ENCODE measurements around the gene ITPR2.
"Not testable (repeated sequence)": the region's sequence is repeated elsewhere in the genome, so short reads cannot be mapped to it uniquely, and the experiment has no call there.

ITPR2 gene

GRCh38 chr12:26443309-26443708 lies 389.7 kb downstream of the ITPR2 start:
- no peak overlapping the region for H3K9ac ChIP-seq (ENCODE audit: low read length)
- no peak overlapping the region for H3K27ac ChIP-seq (ENCODE audit: low read depth, low read length)
- no peaks in the 10 kb centered on the region for H3K4me1 ChIP-seq (ENCODE audit: insufficient read depth, low read length)
- H3K9me3 ChIP-seq (ENCODE audit: low read length), result no peaks in the 10 kb centered on the region
- no peaks in the 10 kb centered on the region for H3K27me3 ChIP-seq (ENCODE audit: control insufficient read depth in 1 of 2, insufficient read depth in 2 of 2, low read length in 2 of 2)
- peaks cover 18% of the 10 kb centered on the region for H3K36me3 ChIP-seq (ENCODE audit: insufficient read depth, low read length)
- H3K4me3 ChIP-seq (ENCODE audit: low read depth in 1 of 2, low read length in 2 of 2), result no peak overlapping the region

- Histone ChIP-seq H3K4me1 (ENCODE audit: insufficient read depth, low read length) (no peaks in the 10 kb centered on the region), H3K9ac (ENCODE audit: low read length) (no peak overlapping the region), H3K27me3 (ENCODE audit: control insufficient read depth in 1 of 2, insufficient read depth in 2 of 2, low read length in 2 of 2) (no peaks in the 10 kb centered on the region), H3K4me3 (ENCODE audit: low read depth in 1 of 2, low read length in 2 of 2) (no peak overlapping the region), H3K36me3 (ENCODE audit: insufficient read depth, low read length) (peaks cover 18% of the 10 kb centered on the region), H3K9me3 (ENCODE audit: low read length) (no peaks in the 10 kb centered on the region), H3K27ac (ENCODE audit: low read depth, low read length) (no peak overlapping the region)
These were observed 391.6 kb downstream of the ITPR2 start for GRCh38 chr12:26441434-26441833.

DNA sequence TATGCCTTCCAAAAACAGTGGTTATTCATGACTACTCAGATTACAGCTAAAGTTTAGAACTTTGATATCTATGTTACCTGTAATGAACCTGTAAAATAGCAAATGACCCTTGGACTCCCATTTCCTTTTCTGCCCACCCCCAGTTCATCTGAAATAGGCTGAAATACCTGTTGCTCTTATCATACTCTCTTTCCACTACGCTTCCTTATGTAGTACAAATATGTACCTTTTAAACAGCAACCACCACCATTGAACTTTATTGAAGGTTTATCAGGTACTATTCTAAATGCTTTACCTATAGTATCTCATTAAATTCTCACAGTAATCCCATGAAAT lies 398.0 kb downstream of the ITPR2 start:
- Histone ChIP-seq H3K36me3 (ENCODE audit: insufficient read depth, low read length) (peaks cover 8% of the 10 kb centered on the region), H3K4me3 (ENCODE audit: low read depth in 1 of 2, low read length in 2 of 2) (no peak overlapping the region), H3K27ac (ENCODE audit: low read depth, low read length) (no peak overlapping the region), H3K9me3 (ENCODE audit: low read length) (no peaks in the 10 kb centered on the region), H3K9ac (ENCODE audit: low read length) (no peak overlapping the region), H3K27me3 (ENCODE audit: control insufficient read depth in 1 of 2, insufficient read depth in 2 of 2, low read length in 2 of 2) (no peaks in the 10 kb centered on the region), H3K4me1 (ENCODE audit: insufficient read depth, low read length) (no peaks in the 10 kb centered on the region)

GRCh38 chr12:26434299-26435068 lies 398.5 kb downstream of the ITPR2 start:
- no peaks in the 10 kb centered on the region for H3K9me3 ChIP-seq (ENCODE audit: low read length)
- no peak overlapping the region for H3K9ac ChIP-seq (ENCODE audit: low read length)
- H3K36me3 ChIP-seq (ENCODE audit: insufficient read depth, low read length), result peaks cover 5% of the 10 kb centered on the region
- no peak overlapping the region for H3K27ac ChIP-seq (ENCODE audit: low read depth, low read length)
- H3K27me3 ChIP-seq (ENCODE audit: control insufficient read depth in 1 of 2, insufficient read depth in 2 of 2, low read length in 2 of 2), result no peaks in the 10 kb centered on the region
- no peak overlapping the region for H3K4me3 ChIP-seq (ENCODE audit: low read depth in 1 of 2, low read length in 2 of 2)
- H3K4me1 ChIP-seq (ENCODE audit: insufficient read depth, low read length), result no peaks in the 10 kb centered on the region

- H3K9me3 ChIP-seq (ENCODE audit: low read length); H3K4me1 ChIP-seq (ENCODE audit: insufficient read depth, low read length); H3K36me3 ChIP-seq (ENCODE audit: insufficient read depth, low read length); H3K9ac ChIP-seq (ENCODE audit: low read length); H3K27me3 ChIP-seq (ENCODE audit: control insufficient read depth in 1 of 2, insufficient read depth in 2 of 2, low read length in 2 of 2); H3K4me3 ChIP-seq (ENCODE audit: low read depth in 1 of 2, low read length in 2 of 2); H3K27ac ChIP-seq (ENCODE audit: low read depth, low read length): not testable (repeated sequence)
These were observed 399.3 kb downstream of the ITPR2 start for GRCh38 chr12:26433701-26434100.

- Histone ChIP-seq H3K36me3 (ENCODE audit: insufficient read depth, low read length) (no peaks in the 10 kb centered on the region), H3K4me1 (ENCODE audit: insufficient read depth, low read length) (no peaks in the 10 kb centered on the region), H3K4me3 (ENCODE audit: low read depth in 1 of 2, low read length in 2 of 2) (no peak overlapping the region), H3K9ac (ENCODE audit: low read length) (no peak overlapping the region), H3K27me3 (ENCODE audit: control insufficient read depth in 1 of 2, insufficient read depth in 2 of 2, low read length in 2 of 2) (no peaks in the 10 kb centered on the region), H3K27ac (ENCODE audit: low read depth, low read length) (no peak overlapping the region), H3K9me3 (ENCODE audit: low read length) (no peaks in the 10 kb centered on the region)
These were observed 401.8 kb downstream of the ITPR2 start for GRCh38 chr12:26431211-26431610.

- not testable (repeated sequence) for H3K4me1 ChIP-seq (ENCODE audit: insufficient read depth, low read length); H3K9ac ChIP-seq (ENCODE audit: low read length)
These were observed 402.4 kb downstream of the ITPR2 start for GRCh38 chr12:26430596-26430995.

DNA sequence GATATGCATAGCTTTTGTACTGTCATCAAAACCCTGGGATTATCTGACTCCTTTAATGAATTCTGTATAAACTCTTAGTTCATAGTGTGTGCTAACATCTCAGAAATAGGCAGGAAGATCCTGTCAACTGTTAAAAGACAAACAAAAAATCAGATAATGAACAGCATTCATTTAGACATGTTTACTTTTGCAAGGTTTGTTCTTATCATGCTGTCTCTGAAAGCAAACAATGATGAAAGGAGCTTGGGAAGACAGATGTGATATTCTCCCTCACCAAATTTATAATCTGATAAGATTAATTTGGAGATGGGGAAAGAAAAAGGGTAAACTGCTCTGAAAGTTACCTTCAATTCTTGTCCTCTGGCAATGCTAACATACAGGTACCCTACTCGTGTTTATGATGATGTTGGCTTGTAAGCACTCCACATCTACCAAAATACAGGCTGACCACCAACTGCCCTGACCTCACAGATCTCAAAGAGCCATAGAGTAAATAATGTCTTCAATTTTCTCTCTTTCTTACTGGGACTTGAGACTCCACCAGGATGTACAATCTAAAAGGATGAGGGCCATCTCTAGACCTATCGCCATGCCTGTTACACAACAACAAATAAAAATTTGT lies 403.8 kb downstream of the ITPR2 start:
- Histone ChIP-seq H3K4me3 (ENCODE audit: low read depth in 1 of 2, low read length in 2 of 2) (no peak overlapping the region), H3K36me3 (ENCODE audit: insufficient read depth, low read length) (no peaks in the 10 kb centered on the region), H3K27me3 (ENCODE audit: control insufficient read depth in 1 of 2, insufficient read depth in 2 of 2, low read length in 2 of 2) (no peaks in the 10 kb centered on the region), H3K9me3 (ENCODE audit: low read length) (no peaks in the 10 kb centered on the region), H3K4me1 (ENCODE audit: insufficient read depth, low read length) (no peaks in the 10 kb centered on the region), H3K9ac (ENCODE audit: low read length) (no peak overlapping the region), H3K27ac (ENCODE audit: low read depth, low read length) (no peak overlapping the region)

More at GRCh38 chr12:26430596-26430995, 402.4 kb downstream of the ITPR2 start:
- not testable (repeated sequence) for H3K4me3 ChIP-seq (ENCODE audit: low read depth in 1 of 2, low read length in 2 of 2); H3K9me3 ChIP-seq (ENCODE audit: low read length); H3K36me3 ChIP-seq (ENCODE audit: insufficient read depth, low read length); H3K27me3 ChIP-seq (ENCODE audit: control insufficient read depth in 1 of 2, insufficient read depth in 2 of 2, low read length in 2 of 2); H3K27ac ChIP-seq (ENCODE audit: low read depth, low read length)

- Histone ChIP-seq H3K27ac (ENCODE audit: low read depth, low read length) (no peak overlapping the region), H3K4me1 (ENCODE audit: insufficient read depth, low read length) (no peaks in the 10 kb centered on the region), H3K4me3 (ENCODE audit: low read depth in 1 of 2, low read length in 2 of 2) (no peak overlapping the region), H3K36me3 (ENCODE audit: insufficient read depth, low read length) (no peaks in the 10 kb centered on the region), H3K9me3 (ENCODE audit: low read length) (no peaks in the 10 kb centered on the region), H3K27me3 (ENCODE audit: control insufficient read depth in 1 of 2, insufficient read depth in 2 of 2, low read length in 2 of 2) (no peaks in the 10 kb centered on the region), H3K9ac (ENCODE audit: low read length) (no peak overlapping the region)
These were observed 404.6 kb downstream of the ITPR2 start for GRCh38 chr12:26428420-26428819.

- H3K36me3 ChIP-seq (ENCODE audit: insufficient read depth, low read length), result no peaks in the 10 kb centered on the region
- H3K4me3 ChIP-seq (ENCODE audit: low read depth in 1 of 2, low read length in 2 of 2), result no peak overlapping the region
- H3K9ac ChIP-seq (ENCODE audit: low read length), result no peak overlapping the region
- no peaks in the 10 kb centered on the region for H3K4me1 ChIP-seq (ENCODE audit: insufficient read depth, low read length)
- no peaks in the 10 kb centered on the region for H3K27me3 ChIP-seq (ENCODE audit: control insufficient read depth in 1 of 2, insufficient read depth in 2 of 2, low read length in 2 of 2)
- no peaks in the 10 kb centered on the region for H3K9me3 ChIP-seq (ENCODE audit: low read length)
- H3K27ac ChIP-seq (ENCODE audit: low read depth, low read length), result no peak overlapping the region
These were observed 406.3 kb downstream of the ITPR2 start for GRCh38 chr12:26426652-26427051.

- Histone ChIP-seq H3K27ac (ENCODE audit: low read depth, low read length) (no peak overlapping the region), H3K27me3 (ENCODE audit: control insufficient read depth in 1 of 2, insufficient read depth in 2 of 2, low read length in 2 of 2) (no peaks in the 10 kb centered on the region), H3K9me3 (ENCODE audit: low read length) (no peaks in the 10 kb centered on the region), H3K4me3 (ENCODE audit: low read depth in 1 of 2, low read length in 2 of 2) (no peak overlapping the region), H3K4me1 (ENCODE audit: insufficient read depth, low read length) (no peaks in the 10 kb centered on the region), H3K36me3 (ENCODE audit: insufficient read depth, low read length) (no peaks in the 10 kb centered on the region), H3K9ac (ENCODE audit: low read length) (no peak overlapping the region)
These were observed 407.3 kb downstream of the ITPR2 start for GRCh38 chr12:26425587-26426260.
